ENCODE measurements around the gene SYT8. TPM values are rescaled to one million over a fixed set of nuclear protein-coding genes. Genes with fewer than 3 reads are reported as not detected.

Gene SYT8
- total RNA-seq, 2 experiments from 2014 or later, result not detected

- Histone ChIP-seq H3K36me3 (ENCODE audit: insufficient read depth, low read length) (no peaks in the 10 kb centered on the region), H3K9me3 (ENCODE audit: control insufficient read depth in 1 of 2, insufficient read depth in 1 of 2, low read length in 2 of 2) (peaks cover 4 to 5% of the 10 kb centered on the region in 2 experiments), H3K27me3 (ENCODE audit: control insufficient read depth in 1 of 2, insufficient read depth in 2 of 2, low read length in 2 of 2) (no peaks in the 10 kb centered on the region), H3K4me3 (ENCODE audit: low read length) (no peak overlapping the region), H3K27ac (ENCODE audit: low read depth in 1 of 2, low read length in 2 of 2) (no peak overlapping the region), H3K4me1 (ENCODE audit: insufficient read depth, low read length) (no peaks in the 10 kb centered on the region)
- Mint-ChIP-seq H3K27ac (no peak overlapping the region), H3K4me1 (ENCODE audit: low read depth) (no peaks in the 10 kb centered on the region), H3K27me3 (no peaks in the 10 kb centered on the region), H3K36me3 (ENCODE audit: low read depth) (no peaks in the 10 kb centered on the region), H3K4me3 (no peak overlapping the region), H3K9me3 (no peaks in the 10 kb centered on the region)
- intact Hi-C loops (cut with DNase I, micrococcal nuclease), result no loop called here
- DNase-seq (no peak), ATAC-seq (ENCODE audit: poor library complexity) (no peak)
- CTCF ChIA-PET, result no interaction called here
- TF ChIP-seq CTCF (IDR thresholded peaks at IDR 0.05), result no peak
- POLR2A ChIA-PET, result no interaction called here
Measured at GRCh38 chr11:1821562-1821961, 13.2 kb upstream of the SYT8 start.

DNA sequence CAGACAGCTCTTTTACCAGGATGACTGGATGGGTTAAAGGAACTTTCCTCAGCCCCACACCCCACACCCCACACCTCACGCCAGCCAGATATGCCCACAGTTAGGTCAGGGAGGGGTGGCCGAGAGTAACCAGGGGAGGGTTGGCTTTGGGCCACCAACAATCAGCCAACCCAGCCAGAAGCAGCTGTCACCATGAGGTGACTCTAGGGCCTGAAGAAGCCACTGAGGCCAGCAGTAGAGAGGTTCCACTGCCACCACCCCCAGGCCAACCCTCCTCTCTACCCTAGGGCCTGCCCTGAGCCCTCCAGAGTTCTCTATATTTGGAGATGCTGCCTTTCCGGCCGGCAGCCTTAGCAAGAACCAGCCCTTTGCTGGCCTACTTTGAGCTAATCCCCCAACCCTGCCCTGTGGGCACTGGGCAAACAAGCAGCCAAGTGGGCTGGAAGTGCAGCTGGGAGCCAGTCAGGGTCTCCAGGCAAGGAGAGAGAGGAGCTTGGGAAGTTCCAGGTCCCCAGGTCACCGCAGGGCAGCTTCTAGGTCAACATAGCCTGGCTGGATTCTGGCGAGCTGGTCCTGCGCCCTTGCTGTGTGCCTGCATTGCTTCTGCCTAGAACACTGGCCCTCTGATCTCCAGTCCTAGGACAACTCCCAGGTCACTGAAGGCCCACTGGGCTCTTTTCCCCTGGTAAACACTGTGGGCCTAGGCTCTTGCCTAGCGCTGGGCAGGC lies 12.0 kb upstream of the SYT8 start:
- POLR2A ChIA-PET, result interaction anchor here (0.6 kb wide), 1 partner anchor 165 kb away, joined by 3 read pairs; no protein-coding TSS in a partner anchor
- intact Hi-C loops (cut with DNase I, micrococcal nuclease), result no loop called here

DNA sequence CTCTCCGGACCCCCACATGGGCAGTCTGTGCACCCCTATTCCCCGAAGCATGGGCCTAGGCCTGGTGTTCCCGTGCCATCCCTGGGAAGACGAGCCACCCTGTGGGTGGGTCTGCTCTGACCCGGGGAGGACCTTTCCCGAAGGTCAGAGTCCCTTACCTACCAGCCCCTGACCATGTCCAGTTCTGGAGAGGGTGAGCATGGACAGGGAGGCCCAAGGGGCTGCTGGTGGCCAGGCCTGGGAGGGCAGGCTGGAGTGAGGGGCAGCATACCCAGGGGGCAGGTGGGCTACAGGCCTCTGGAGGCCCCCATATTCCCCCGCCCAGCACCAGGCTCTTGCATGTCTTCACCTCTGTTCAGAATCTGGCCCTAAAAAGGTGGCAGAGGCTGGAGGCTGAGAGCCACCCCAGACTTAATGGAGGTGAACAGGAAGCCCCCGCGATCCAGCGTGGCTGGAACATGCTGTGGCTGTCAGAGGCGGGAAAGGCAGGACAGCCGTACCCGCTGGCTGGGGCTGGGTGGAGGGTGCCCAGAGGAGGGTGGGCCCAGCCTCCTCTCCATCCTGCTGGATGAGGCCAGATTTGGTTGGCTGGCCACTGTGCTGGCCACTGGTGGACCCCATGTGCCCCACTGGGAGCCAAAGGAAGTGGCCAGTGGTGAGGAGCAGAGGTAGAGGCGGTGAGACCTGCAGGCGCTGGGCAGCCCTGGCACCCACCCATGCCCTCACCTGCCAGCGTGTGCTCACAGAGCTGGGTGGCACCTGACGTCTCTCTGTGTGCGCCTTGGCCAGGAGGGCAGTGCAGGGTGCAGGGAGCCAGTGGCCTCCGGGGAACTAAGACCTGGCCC lies 11.2 kb upstream of the SYT8 start:
- H3K27me3 ChIP-seq (ENCODE audit: control insufficient read depth in 1 of 2, insufficient read depth in 2 of 2, low read length in 2 of 2), result no peaks in the 10 kb centered on the region
- intact Hi-C loops (cut with DNase I, micrococcal nuclease), result no loop called here

More for the DNA sequence above, 12.0 kb upstream of the SYT8 start:
- H3K27me3 ChIP-seq (ENCODE audit: control insufficient read depth in 1 of 2, insufficient read depth in 2 of 2, low read length in 2 of 2), result no peaks in the 10 kb centered on the region
- H3K36me3 ChIP-seq (ENCODE audit: insufficient read depth, low read length), result no peaks in the 10 kb centered on the region
- no peak overlapping the region for H3K4me3 ChIP-seq (ENCODE audit: low read length)
- CTCF ChIA-PET, result interaction anchor here (0.9 kb wide), 1 partner anchor 60 kb away, joined by 3 read pairs; no protein-coding TSS in a partner anchor
- no peaks in the 10 kb centered on the region for H3K4me1 ChIP-seq (ENCODE audit: insufficient read depth, low read length)
- no peak for TF ChIP-seq CTCF (IDR thresholded peaks at IDR 0.05)
- no peak for ATAC-seq (ENCODE audit: poor library complexity)
- no peaks in the 10 kb centered on the region for H3K27me3 Mint-ChIP-seq
- H3K4me3 Mint-ChIP-seq, result no peak overlapping the region
- H3K27ac ChIP-seq (ENCODE audit: low read depth in 1 of 2, low read length in 2 of 2), result no peak overlapping the region
- DNase-seq, result no peak
- H3K9me3 Mint-ChIP-seq, result no peaks in the 10 kb centered on the region
- no peaks in the 10 kb centered on the region for H3K36me3 Mint-ChIP-seq (ENCODE audit: low read depth)
- H3K4me1 Mint-ChIP-seq (ENCODE audit: low read depth), result no peaks in the 10 kb centered on the region
- no peak overlapping the region for H3K27ac Mint-ChIP-seq
- H3K9me3 ChIP-seq (ENCODE audit: control insufficient read depth in 1 of 2, insufficient read depth in 1 of 2, low read length in 2 of 2), result peaks cover 4 to 5% of the 10 kb centered on the region in 2 experiments

More for the DNA sequence above, 11.2 kb upstream of the SYT8 start:
- Mint-ChIP-seq H3K4me1 (ENCODE audit: low read depth) (no peaks in the 10 kb centered on the region), H3K4me3 (no peak overlapping the region), H3K27me3 (no peaks in the 10 kb centered on the region), H3K9me3 (no peaks in the 10 kb centered on the region), H3K36me3 (ENCODE audit: low read depth) (no peaks in the 10 kb centered on the region), H3K27ac (no peak overlapping the region)
- Histone ChIP-seq H3K4me3 (ENCODE audit: low read length) (no peak overlapping the region), H3K36me3 (ENCODE audit: insufficient read depth, low read length) (no peaks in the 10 kb centered on the region), H3K9me3 (ENCODE audit: control insufficient read depth in 1 of 2, insufficient read depth in 1 of 2, low read length in 2 of 2) (peaks cover 4 to 5% of the 10 kb centered on the region in 2 experiments), H3K27ac (ENCODE audit: low read depth in 1 of 2, low read length in 2 of 2) (no peak overlapping the region), H3K4me1 (ENCODE audit: insufficient read depth, low read length) (no peaks in the 10 kb centered on the region)
- ChIA-PET POLR2A (no interaction called here), CTCF (interaction anchor here (0.9 to 1.1 kb wide), 2 partner anchors 59 to 177 kb away, joined by 3 read pairs; no protein-coding TSS in a partner anchor)
- no peak for TF ChIP-seq CTCF (IDR thresholded peaks at IDR 0.05)
- DNase-seq (no peak), ATAC-seq (ENCODE audit: poor library complexity) (no peak)

All from CD4-positive, alpha-beta T cell (primary cell).